ENCODE results near the gene MARCHF10. TPM values are rescaled to one million over a fixed set of nuclear protein-coding genes. Genes with fewer than 3 reads are reported as not detected.
"Not testable (repeated sequence)": the region's sequence is repeated elsewhere in the genome, so short reads cannot be mapped to it uniquely, and the experiment has no call there.

MARCHF10 gene
- total and polyA plus RNA-seq, 9 of the 15 experiments (the other 6 are each of a cell fraction or from before 2014, with no cell fraction given), result not detected

DNA sequence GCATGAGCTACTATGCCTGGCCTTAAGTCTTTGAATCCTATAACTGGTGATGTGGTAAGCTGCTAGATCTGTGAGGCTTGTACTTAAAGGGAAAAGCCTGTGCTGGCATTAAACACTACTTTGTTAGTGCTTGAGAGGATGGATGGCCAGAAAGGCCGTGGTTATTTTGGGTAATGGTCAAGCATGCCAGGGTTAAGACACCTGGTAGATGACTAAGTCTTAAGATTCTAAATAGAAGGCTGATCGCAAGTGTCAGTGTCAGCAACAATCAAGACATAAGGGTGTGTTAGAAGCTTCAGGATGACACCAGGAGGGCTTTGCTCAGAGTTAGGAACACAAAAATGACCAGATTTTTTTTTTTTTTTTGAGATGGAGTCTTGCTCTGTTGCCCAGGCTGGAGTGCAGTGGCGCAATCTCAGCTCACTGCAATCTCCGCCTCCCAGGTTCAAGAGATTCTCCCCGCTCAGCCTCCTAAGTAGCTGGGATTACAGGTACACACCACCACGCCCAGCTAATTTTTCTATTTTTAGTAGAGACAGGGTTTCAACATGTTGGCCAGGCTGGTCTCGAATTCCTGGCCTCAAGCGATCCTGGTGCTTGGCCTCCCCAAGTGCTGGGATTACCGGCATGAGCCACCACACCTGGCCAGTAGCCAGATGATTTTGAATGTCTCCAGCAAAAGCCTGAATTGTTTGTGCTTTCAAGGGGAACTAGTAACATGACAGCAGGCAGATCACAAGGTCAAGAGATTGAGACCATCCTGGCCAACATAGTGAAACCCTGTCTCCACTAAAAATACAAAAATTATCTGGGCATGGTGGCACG, 41.7 kb upstream of the MARCHF10 start:
- H3K36me3 ChIP-seq (ENCODE audit: control insufficient read depth, insufficient read depth, low read length); H3K79me2 ChIP-seq (ENCODE audit: control insufficient read depth, insufficient read depth, low read length); CTCF ChIA-PET (ENCODE audit: low intra/inter-chr PET ratio); ATAC-seq; H3K4me3 ChIP-seq; H3K4me2 ChIP-seq (ENCODE audit: insufficient read depth, low read length); H3K9me3 ChIP-seq (replicated peaks; ENCODE audit: control insufficient read depth, insufficient read depth, low read depth, low read length); FAIRE-seq; H4K20me1 ChIP-seq (replicated peaks; ENCODE audit: control insufficient read depth, insufficient read depth, low read length); H3K27ac ChIP-seq (ENCODE audit: extremely low read depth, low read depth, low read length); H3K9ac ChIP-seq (ENCODE audit: insufficient read depth in 1 of 2, low read depth in 2 of 2, low read length in 2 of 2); H3K9me1 ChIP-seq (ENCODE audit: control insufficient read depth, insufficient read depth, low read length); H3K4me1 ChIP-seq (replicated peaks in 1 of 2; ENCODE audit: control insufficient read depth in 2 of 2, insufficient read depth in 2 of 2, low read length in 2 of 2); H2AFZ ChIP-seq (ENCODE audit: low read depth, low read length); intact Hi-C loops (cut with micrococcal nuclease); BruUV-seq (replicated peaks); in situ Hi-C loops (cut with MboI); DNase-seq (ENCODE audit: extremely low read depth in 1 of 4, low spot score in 3 of 4): not testable (repeated sequence)
- peaks cover 13 to 36% of the 10 kb centered on the region in 2 experiments; a peak in 4 of 5 replicates for H3K27me3 ChIP-seq (ENCODE audit: control insufficient read depth in 2 of 2, insufficient read depth in 2 of 2, low read length in 2 of 2)
- POLR2A ChIA-PET, result interaction anchor here (0.7 kb wide), 1 partner anchor 8 kb away, joined by 3 read pairs; no protein-coding TSS in a partner anchor
- 2% methylated on average over 6 of the region's 10 CpGs for WGBS (ENCODE audit: insufficient coverage, low coverage, missing lambda C conversion rate)

DNA sequence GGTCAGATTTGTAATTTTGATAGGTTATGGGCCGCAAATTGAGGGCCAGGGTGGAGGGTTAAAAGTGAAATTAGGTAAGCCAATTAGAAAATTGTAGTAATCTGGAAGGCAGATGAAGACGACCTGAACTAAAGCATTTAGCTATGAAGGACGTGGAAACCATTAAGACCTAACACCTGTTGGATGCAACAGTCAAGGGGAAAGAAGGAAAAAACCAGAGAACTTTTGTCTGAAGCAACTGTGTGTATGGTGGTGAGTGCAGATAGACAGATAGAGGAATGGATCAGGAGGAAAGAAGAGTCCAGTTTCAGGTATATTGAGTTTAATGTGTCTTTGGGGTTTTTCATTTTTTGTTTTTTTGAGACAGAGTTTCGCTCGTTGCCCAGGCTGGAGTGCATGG, 40.2 kb upstream of the MARCHF10 start:
- in situ Hi-C loops (cut with MboI), result no loop called here
- Histone ChIP-seq H3K27ac (ENCODE audit: extremely low read depth, low read depth, low read length) (no peak overlapping the region), H3K9ac (ENCODE audit: insufficient read depth in 1 of 2, low read depth in 2 of 2, low read length in 2 of 2) (no peak overlapping the region), H3K4me2 (ENCODE audit: insufficient read depth, low read length) (no peak overlapping the region), H3K9me1 (ENCODE audit: control insufficient read depth, insufficient read depth, low read length) (no peaks in the 10 kb centered on the region), H2AFZ (ENCODE audit: low read depth, low read length) (no peak overlapping the region), H3K79me2 (ENCODE audit: control insufficient read depth, insufficient read depth, low read length) (no peaks in the 10 kb centered on the region), H3K27me3 (ENCODE audit: control insufficient read depth in 2 of 2, insufficient read depth in 2 of 2, low read length in 2 of 2) (peaks cover 13 to 36% of the 10 kb centered on the region in 2 experiments; a peak in 4 of 5 replicates), H3K4me1 (replicated peaks in 1 of 2; ENCODE audit: control insufficient read depth in 2 of 2, insufficient read depth in 2 of 2, low read length in 2 of 2) (no peaks in the 10 kb centered on the region), H4K20me1 (replicated peaks; ENCODE audit: control insufficient read depth, insufficient read depth, low read length) (no peaks in the 10 kb centered on the region), H3K4me3 (no peak overlapping the region), H3K9me3 (replicated peaks; ENCODE audit: control insufficient read depth, insufficient read depth, low read depth, low read length) (no peaks in the 10 kb centered on the region), H3K36me3 (ENCODE audit: control insufficient read depth, insufficient read depth, low read length) (no peaks in the 10 kb centered on the region)
- DNase-seq (ENCODE audit: extremely low read depth in 1 of 4, low spot score in 3 of 4) (no peak), FAIRE-seq (no peak), ATAC-seq (no peak)
- WGBS (ENCODE audit: insufficient coverage, low coverage, missing lambda C conversion rate), result 3% methylated on average over 5 of the region's 5 CpGs
- ChIA-PET POLR2A (no interaction called here), CTCF (ENCODE audit: low intra/inter-chr PET ratio) (no interaction called here)
- no TSS peak for BruUV-seq (replicated peaks)
- intact Hi-C loops (cut with micrococcal nuclease), result no loop called here
- TF ChIP-seq, protein P1, sequence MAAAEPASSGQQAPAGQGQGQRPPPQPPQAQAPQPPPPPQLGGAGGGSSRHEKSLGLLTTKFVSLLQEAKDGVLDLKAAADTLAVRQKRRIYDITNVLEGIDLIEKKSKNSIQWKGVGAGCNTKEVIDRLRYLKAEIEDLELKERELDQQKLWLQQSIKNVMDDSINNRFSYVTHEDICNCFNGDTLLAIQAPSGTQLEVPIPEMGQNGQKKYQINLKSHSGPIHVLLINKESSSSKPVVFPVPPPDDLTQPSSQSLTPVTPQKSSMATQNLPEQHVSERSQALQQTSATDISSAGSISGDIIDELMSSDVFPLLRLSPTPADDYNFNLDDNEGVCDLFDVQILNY (CRISPR knock-in tag; IDR thresholded peaks at IDR 0.05), result no peak
- TF ChIP-seq, protein P2, sequence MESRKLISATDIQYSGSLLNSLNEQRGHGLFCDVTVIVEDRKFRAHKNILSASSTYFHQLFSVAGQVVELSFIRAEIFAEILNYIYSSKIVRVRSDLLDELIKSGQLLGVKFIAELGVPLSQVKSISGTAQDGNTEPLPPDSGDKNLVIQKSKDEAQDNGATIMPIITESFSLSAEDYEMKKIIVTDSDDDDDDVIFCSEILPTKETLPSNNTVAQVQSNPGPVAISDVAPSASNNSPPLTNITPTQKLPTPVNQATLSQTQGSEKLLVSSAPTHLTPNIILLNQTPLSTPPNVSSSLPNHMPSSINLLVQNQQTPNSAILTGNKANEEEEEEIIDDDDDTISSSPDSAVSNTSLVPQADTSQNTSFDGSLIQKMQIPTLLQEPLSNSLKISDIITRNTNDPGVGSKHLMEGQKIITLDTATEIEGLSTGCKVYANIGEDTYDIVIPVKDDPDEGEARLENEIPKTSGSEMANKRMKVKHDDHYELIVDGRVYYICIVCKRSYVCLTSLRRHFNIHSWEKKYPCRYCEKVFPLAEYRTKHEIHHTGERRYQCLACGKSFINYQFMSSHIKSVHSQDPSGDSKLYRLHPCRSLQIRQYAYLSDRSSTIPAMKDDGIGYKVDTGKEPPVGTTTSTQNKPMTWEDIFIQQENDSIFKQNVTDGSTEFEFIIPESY (CRISPR knock-in tag; IDR thresholded peaks at IDR 0.05), result no peak
- no peak for TF ChIP-seq NCOR1 (IDR thresholded peaks at IDR 0.05)
- no peak for TF ChIP-seq HNRNPK (IDR thresholded peaks at IDR 0.05; ENCODE audit: low read depth, low read length, poor library complexity, severe bottlenecking)
- TF ChIP-seq PHTF2 (CRISPR knock-in tag; IDR thresholded peaks at IDR 0.05), result no peak
- TF ChIP-seq CBFA2T2 (conservative IDR thresholded peaks at IDR 0.05), result no peak

All from K562 (cell line).